ENCODE measurements around the gene STPG3. TPM values are rescaled to one million over a fixed set of nuclear protein-coding genes. Genes with fewer than 3 reads are reported as not detected.
A peak's percentile ranks its signal among the peaks of the same experiment; 100 is the strongest.

The STPG3 gene
- total RNA-seq, 1 donor from 2014 or later: 0.58 TPM

DNA sequence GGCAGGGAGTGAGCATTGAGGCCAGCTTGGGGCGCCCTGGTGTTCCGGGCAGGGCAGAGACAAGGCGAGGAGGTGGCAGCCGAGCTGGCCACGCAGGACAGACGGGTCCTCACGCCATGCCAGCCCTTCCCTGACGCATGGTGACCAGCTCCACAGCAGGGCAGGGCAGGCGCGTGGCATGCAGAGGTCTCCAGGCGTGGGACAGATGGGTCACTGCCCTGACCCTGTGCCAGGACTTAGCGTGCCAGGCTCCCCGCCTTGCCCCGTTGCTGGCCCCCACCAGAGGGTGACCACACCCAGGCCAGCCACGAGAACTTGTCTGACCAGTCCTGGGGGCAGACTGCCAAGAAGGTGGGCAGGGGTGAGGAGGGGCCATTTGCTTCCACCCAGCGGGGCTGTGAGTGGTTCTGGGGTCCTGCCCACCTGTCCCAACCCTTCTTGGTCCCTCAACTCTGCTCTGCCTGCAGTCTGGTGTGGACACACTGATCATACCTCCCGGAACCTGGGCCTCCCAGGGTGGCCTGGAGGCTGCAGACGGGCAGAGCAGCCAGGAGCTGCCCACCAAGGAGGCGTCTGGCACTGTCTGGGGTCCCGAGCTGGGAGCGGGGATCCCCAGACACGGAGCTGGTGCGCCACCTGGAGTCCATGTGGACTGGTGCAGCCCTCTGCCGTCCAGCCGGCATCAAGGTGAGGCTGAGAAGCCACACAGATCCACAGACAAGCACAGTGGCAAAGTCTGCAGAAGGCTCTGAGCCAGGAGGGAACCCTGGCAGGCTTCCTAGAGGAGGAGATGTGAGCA, 23.8 kb upstream of the STPG3 start, which contains the start of gene RNF224:
RNF224 (plus strand) TSS at position 449 of the 799 bp plus-strand sequence. CDS start 834 bp downstream, outside the sequence.
- Histone ChIP-seq H3K27me3 (ENCODE audit: low read depth) (peaks cover 44% of the 10 kb centered on the region), H3K4me1 (peaks cover 23% of the 10 kb centered on the region), H3K9me3 (replicated peaks) (no peaks in the 10 kb centered on the region), H3K4me3 (no peak within 1 kb of the TSS), H3K27ac (replicated peaks) (no peak within 1 kb of the TSS), H3K36me3 (no peaks in the 10 kb centered on the region)
- DNase-seq: peak; percentile 71
- TF ChIP-seq, protein P1, sequence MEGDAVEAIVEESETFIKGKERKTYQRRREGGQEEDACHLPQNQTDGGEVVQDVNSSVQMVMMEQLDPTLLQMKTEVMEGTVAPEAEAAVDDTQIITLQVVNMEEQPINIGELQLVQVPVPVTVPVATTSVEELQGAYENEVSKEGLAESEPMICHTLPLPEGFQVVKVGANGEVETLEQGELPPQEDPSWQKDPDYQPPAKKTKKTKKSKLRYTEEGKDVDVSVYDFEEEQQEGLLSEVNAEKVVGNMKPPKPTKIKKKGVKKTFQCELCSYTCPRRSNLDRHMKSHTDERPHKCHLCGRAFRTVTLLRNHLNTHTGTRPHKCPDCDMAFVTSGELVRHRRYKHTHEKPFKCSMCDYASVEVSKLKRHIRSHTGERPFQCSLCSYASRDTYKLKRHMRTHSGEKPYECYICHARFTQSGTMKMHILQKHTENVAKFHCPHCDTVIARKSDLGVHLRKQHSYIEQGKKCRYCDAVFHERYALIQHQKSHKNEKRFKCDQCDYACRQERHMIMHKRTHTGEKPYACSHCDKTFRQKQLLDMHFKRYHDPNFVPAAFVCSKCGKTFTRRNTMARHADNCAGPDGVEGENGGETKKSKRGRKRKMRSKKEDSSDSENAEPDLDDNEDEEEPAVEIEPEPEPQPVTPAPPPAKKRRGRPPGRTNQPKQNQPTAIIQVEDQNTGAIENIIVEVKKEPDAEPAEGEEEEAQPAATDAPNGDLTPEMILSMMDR (IDR thresholded peaks at IDR 0.05; ENCODE audit: borderline replicate concordance): peak; percentile 92
- intact Hi-C loops (cut with micrococcal nuclease): loop anchor here (5.0 kb wide), 1 partner anchor 105 kb away; no protein-coding TSS in a partner anchor

GRCh38 chr9:137227853-137228505, 23.1 kb upstream of the STPG3 start:
- Histone ChIP-seq H3K9me3 (replicated peaks) (no peaks in the 10 kb centered on the region), H3K4me1 (peaks cover 16% of the 10 kb centered on the region), H3K36me3 (no peaks in the 10 kb centered on the region), H3K27me3 (ENCODE audit: low read depth) (peaks cover 51% of the 10 kb centered on the region), H3K27ac (replicated peaks) (no peak overlapping the region), H3K4me3 (no peak overlapping the region)
- intact Hi-C loops (cut with micrococcal nuclease): loop anchor here (5.0 kb wide), 1 partner anchor 106 kb away; no protein-coding TSS in a partner anchor
- TF ChIP-seq, protein P1 (IDR thresholded peaks at IDR 0.05; ENCODE audit: borderline replicate concordance): no peak
- no peak for DNase-seq

DNA sequence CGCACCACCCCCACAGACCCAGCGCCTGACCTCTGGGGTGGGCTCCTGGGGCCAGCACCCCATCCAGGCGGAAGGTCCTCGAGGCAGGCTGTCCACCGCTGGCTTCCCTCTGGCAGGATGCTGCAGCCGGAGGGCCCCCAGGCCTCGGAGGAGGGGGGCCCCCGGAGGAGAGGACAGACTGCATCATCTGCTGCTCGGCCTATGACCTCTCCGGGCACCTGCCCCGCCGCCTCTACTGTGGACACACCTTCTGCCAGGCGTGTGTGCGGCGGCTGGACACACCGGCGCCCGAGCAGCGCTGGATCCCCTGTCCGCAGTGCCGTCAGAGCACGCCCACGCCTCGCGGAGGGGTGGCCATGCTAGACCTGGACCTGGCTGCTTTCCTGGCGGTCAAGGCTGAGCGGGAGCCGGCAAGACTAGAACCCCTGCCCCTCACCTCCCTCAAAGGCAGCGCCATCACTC, 22.5 kb upstream of the STPG3 start:
- Histone ChIP-seq H3K36me3 (no peaks in the 10 kb centered on the region), H3K27ac (replicated peaks) (no peak overlapping the region), H3K9me3 (replicated peaks) (no peaks in the 10 kb centered on the region), H3K27me3 (ENCODE audit: low read depth) (peaks cover 57% of the 10 kb centered on the region), H3K4me3 (no peak overlapping the region), H3K4me1 (peaks cover 13% of the 10 kb centered on the region)
- TF ChIP-seq, protein P1 (IDR thresholded peaks at IDR 0.05; ENCODE audit: borderline replicate concordance): no peak
- no peak for DNase-seq
- intact Hi-C loops (cut with micrococcal nuclease): loop anchor here (5.0 kb wide), 1 partner anchor 106 kb away; no protein-coding TSS in a partner anchor

GRCh38 chr9:137228968-137229896, 21.9 kb upstream of the STPG3 start:
- intact Hi-C loops (cut with micrococcal nuclease): loop anchor here (5.0 kb wide), 1 partner anchor 107 kb away; no protein-coding TSS in a partner anchor
- TF ChIP-seq, protein P1 (IDR thresholded peaks at IDR 0.05; ENCODE audit: borderline replicate concordance): no peak
- H3K27me3 ChIP-seq (ENCODE audit: low read depth): peaks cover 64% of the 10 kb centered on the region
- H3K4me3 ChIP-seq: no peak overlapping the region
- H3K36me3 ChIP-seq: no peaks in the 10 kb centered on the region
- H3K4me1 ChIP-seq: peaks cover 6% of the 10 kb centered on the region
- no peaks in the 10 kb centered on the region for H3K9me3 ChIP-seq (replicated peaks)
- H3K27ac ChIP-seq (replicated peaks): no peak overlapping the region
- no peak for DNase-seq
